SU-DHL-6 (cell line): Measurements from ENCODE around the gene VSX1.

Experiments
- H2AFZ ChIP-seq: fragments of 200-600 bp; sonication (generic); 2 replicates; pipeline ENCODE4 v1.6.1; 2014; ENCODE audit warnings: low read depth, mild to moderate bottlenecking, moderate library complexity, mixed read lengths, antibody characterized with exemption, low read length; ENCODE audit not compliant: severe bottlenecking
- H3F3A ChIP-seq: fragments of 200-600 bp; shearing (Covaris generic); 2 replicates; pipeline ENCODE4 v1.6.0; 2016; ENCODE audit warnings: antibody characterized with exemption, mild to moderate bottlenecking; ENCODE audit not compliant: insufficient read depth
- H3K27ac ChIP-seq: fragments of 200-600 bp; sonication (generic); 2 replicates; pipeline ENCODE4 v1.5.1; 2016; ENCODE audit warnings: low read depth, mild to moderate bottlenecking, low read length, moderate library complexity, mixed read lengths
- H3K27me3 ChIP-seq: fragments of 200-600 bp; sonication (generic), shearing (Covaris generic); 2 replicates; pipeline ENCODE4 v1.6.0; 2014; ENCODE audit warnings: mild to moderate bottlenecking, low read length
- H3K36me3 ChIP-seq: fragments of 200-600 bp; sonication (generic); 2 replicates; pipeline ENCODE4 v1.6.1; 2014; ENCODE audit warnings: mild to moderate bottlenecking, low read length, mixed read lengths
- H3K4me2 ChIP-seq: fragments of 300-600, 200-600 bp; shearing (Covaris generic), sonication (generic); 2 replicates; pipeline ENCODE4 v1.6.0; 2014; ENCODE audit warnings: low read length, low read depth, mild to moderate bottlenecking; ENCODE audit not compliant: poor library complexity, severe bottlenecking
- H3K4me3 ChIP-seq: fragments of 200-600 bp; sonication (generic); 2 replicates; pipeline ENCODE4 v1.5.1; 2014; ENCODE audit warnings: antibody characterized with exemption, low read length, mild to moderate bottlenecking, mixed read lengths; ENCODE audit not compliant: insufficient read depth, poor library complexity, severe bottlenecking
- H3K79me2 ChIP-seq: fragments of 200-600 bp; sonication (generic); 2 replicates; pipeline ENCODE4 v1.6.1; 2014; ENCODE audit warnings: mild to moderate bottlenecking, low read length, moderate library complexity; ENCODE audit not compliant: insufficient read depth
- H3K9ac ChIP-seq: fragments of 200-600 bp; sonication (generic); 2 replicates; pipeline ENCODE4 v1.7.0; 2014; ENCODE audit warnings: mild to moderate bottlenecking, low read length
- H3K9me2 ChIP-seq: fragments of 200-600 bp; sonication (generic); replicated peaks from 2 replicates; pipeline ENCODE4 v1.6.1; 2014; ENCODE audit warnings: low read length; ENCODE audit not compliant: insufficient read depth
- H3K9me3 ChIP-seq: fragments of 200-600 bp; sonication (generic); 2 replicates; pipeline ENCODE4 v1.6.1; 2014; ENCODE audit warnings: low read length, mixed read lengths; ENCODE audit not compliant: insufficient read depth
- H4K20me1 ChIP-seq: fragments of 200-600 bp; sonication (generic); 2 replicates; pipeline ENCODE4 v1.6.1; 2014; ENCODE audit warnings: low read depth, mild to moderate bottlenecking, antibody characterized with exemption, low read length, moderate library complexity, mixed read lengths
- EZH2phosphoT487 ChIP-seq: fragments of 200-600 bp; sonication (generic), shearing (Covaris generic); conservative IDR thresholded peaks from 2 replicates; pipeline ENCODE4 v1.6.1; 2018; ENCODE audit warnings: mild to moderate bottlenecking, antibody characterized with exemption, low read length, moderate library complexity, mixed read lengths
- TF ChIP-seq, protein P1 (sequence below): fragments of 200-600 bp; sonication (generic); IDR thresholded peaks from one replicate; pipeline ENCODE4 v1.5.1; 2017; ENCODE audit warnings: antibody characterized with exemption, mild to moderate bottlenecking, low read length, moderate library complexity; ENCODE audit not compliant: insufficient read depth, poor library complexity, severe bottlenecking

Gene VSX1

GRCh38 chr20:25033924-25034300, 48.0 kb downstream of the VSX1 start:
- H3K27ac ChIP-seq: no peak overlapping the region
- no peaks in the 10 kb centered on the region for H3K9me3 ChIP-seq
- no peak overlapping the region for H3K4me3 ChIP-seq
- H3K36me3 ChIP-seq: no peaks in the 10 kb centered on the region
- H3K9ac ChIP-seq: no peak overlapping the region
- H3F3A ChIP-seq: no peaks in the 10 kb centered on the region
- no peaks in the 10 kb centered on the region for H3K9me2 ChIP-seq
- no peaks in the 10 kb centered on the region for H4K20me1 ChIP-seq
- no peaks in the 10 kb centered on the region for H3K27me3 ChIP-seq
- H3K79me2 ChIP-seq: no peaks in the 10 kb centered on the region
- no peak overlapping the region for H3K4me2 ChIP-seq
- no peak overlapping the region for H2AFZ ChIP-seq
- TF ChIP-seq, protein P1, sequence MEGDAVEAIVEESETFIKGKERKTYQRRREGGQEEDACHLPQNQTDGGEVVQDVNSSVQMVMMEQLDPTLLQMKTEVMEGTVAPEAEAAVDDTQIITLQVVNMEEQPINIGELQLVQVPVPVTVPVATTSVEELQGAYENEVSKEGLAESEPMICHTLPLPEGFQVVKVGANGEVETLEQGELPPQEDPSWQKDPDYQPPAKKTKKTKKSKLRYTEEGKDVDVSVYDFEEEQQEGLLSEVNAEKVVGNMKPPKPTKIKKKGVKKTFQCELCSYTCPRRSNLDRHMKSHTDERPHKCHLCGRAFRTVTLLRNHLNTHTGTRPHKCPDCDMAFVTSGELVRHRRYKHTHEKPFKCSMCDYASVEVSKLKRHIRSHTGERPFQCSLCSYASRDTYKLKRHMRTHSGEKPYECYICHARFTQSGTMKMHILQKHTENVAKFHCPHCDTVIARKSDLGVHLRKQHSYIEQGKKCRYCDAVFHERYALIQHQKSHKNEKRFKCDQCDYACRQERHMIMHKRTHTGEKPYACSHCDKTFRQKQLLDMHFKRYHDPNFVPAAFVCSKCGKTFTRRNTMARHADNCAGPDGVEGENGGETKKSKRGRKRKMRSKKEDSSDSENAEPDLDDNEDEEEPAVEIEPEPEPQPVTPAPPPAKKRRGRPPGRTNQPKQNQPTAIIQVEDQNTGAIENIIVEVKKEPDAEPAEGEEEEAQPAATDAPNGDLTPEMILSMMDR: no peak
- TF ChIP-seq EZH2phosphoT487: no peak

- Histone ChIP-seq H3K4me3 (no peak overlapping the region), H4K20me1 (no peaks in the 10 kb centered on the region), H3K9me2 (no peaks in the 10 kb centered on the region), H3K79me2 (no peaks in the 10 kb centered on the region), H3K9me3 (no peaks in the 10 kb centered on the region), H3K27me3 (no peaks in the 10 kb centered on the region), H3F3A (no peaks in the 10 kb centered on the region), H3K27ac (no peak overlapping the region), H3K9ac (no peak overlapping the region), H2AFZ (no peak overlapping the region), H3K36me3 (no peaks in the 10 kb centered on the region), H3K4me2 (no peak overlapping the region)
- TF ChIP-seq, protein P1: no peak
- TF ChIP-seq EZH2phosphoT487: no peak
Measured at GRCh38 chr20:25033265-25033923, 48.5 kb downstream of the VSX1 start.

DNA sequence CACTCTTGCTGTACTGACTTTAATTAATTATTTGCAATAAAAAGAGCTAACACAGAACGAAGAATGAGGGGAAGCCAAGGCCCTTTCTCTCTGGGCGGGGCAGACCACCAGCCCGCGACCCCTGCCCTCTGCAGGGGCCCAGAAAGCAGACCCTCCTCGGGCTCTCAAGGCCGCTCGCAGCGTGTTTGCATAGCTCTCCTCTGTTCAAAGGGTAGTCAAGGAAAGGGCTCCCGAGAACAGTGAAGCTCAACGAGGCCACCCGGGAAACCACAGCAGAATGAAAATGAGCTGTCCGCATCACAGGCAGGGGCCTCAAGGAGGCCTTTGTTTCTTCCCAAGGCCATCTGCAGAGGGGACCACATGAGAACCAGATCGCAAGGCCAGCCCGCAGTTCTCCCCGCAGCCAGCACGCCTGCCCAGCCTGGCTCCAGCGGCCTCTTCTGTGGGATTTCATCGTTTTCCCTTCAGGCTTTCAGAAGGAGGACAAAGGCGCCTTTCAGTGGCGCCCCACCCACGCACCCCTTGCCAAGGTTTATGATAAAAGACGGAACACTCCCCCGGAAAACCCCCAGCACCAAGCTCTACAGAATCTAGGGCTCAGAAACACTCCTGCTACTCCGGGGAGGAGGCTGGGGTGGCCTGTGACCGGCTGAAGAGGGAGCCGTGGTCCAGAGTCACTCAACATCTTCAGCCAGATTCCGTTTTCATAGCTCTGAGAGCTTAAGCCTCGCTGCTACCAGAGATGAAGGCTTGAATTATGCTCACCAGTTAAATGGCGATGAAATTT, 49.3 kb downstream of the VSX1 start:
- Histone ChIP-seq H3K9me2 (no peaks in the 10 kb centered on the region), H3K79me2 (no peaks in the 10 kb centered on the region), H3K9me3 (no peaks in the 10 kb centered on the region), H3K36me3 (no peaks in the 10 kb centered on the region), H3K9ac (no peak overlapping the region), H2AFZ (no peak overlapping the region), H4K20me1 (no peaks in the 10 kb centered on the region), H3K4me3 (no peak overlapping the region), H3K27ac (no peak overlapping the region), H3F3A (no peaks in the 10 kb centered on the region), H3K4me2 (no peak overlapping the region), H3K27me3 (no peaks in the 10 kb centered on the region)
- no peak for TF ChIP-seq EZH2phosphoT487
- TF ChIP-seq, protein P1: no peak
